ENCODE measurements around the gene TDRD7. TPM values are rescaled to one million over a fixed set of nuclear protein-coding genes. Genes with fewer than 3 reads are reported as not detected.

TDRD7 gene
- total RNA-seq, result 19.7 and 20.6 TPM in 2 replicates
- 21.6 TPM for total RNA-seq (2013)
- polyA plus RNA-seq, result 11.5 and 15.2 TPM in 2 replicates
- polyA minus RNA-seq, result 8.0 and 11.4 TPM in 2 replicates

- ChIA-PET CTCF (interaction anchor here (1.0 to 2.1 kb wide), 11 partner anchors 10 to 555 kb away, joined by 3 to 15 read pairs (median 4); partner anchors contain the start of genes NCBP1 and TSTD2), POLR2A (interaction anchor here (1.0 to 1.3 kb wide), 3 partner anchors 10 to 556 kb away, joined by 3 to 10 read pairs (median 3); partner anchors contain the start of genes NCBP1 and TSTD2)
- Histone ChIP-seq H3K4me2 (replicated peaks; ENCODE audit: low read depth, low read length, poor library complexity, severe bottlenecking) (peak within 1 kb of the TSS; percentile 89), H2AFZ (ENCODE audit: insufficient read depth, low read depth, low read length, poor library complexity, severe bottlenecking) (peak within 1 kb of the TSS; percentile 91), H3K36me3 (replicated peaks in 1 of 2; ENCODE audit: control extremely low read depth in 1 of 2, control insufficient read depth in 1 of 2, extremely low read depth in 1 of 2, insufficient read depth in 2 of 2, low read length in 1 of 2) (no peaks in the 10 kb centered on the region), H3K4me3 (ENCODE audit: control extremely low read depth in 1 of 5, extremely low read depth in 1 of 5, insufficient read depth in 1 of 5, low read depth in 2 of 5, low read length in 4 of 5) (peak within 1 kb of the TSS; percentile 57 to 92 (median 85)), H3K79me2 (ENCODE audit: control insufficient read depth, insufficient read depth, low read length) (peaks cover 35% of the 10 kb centered on the region), H3K27me3 (replicated peaks in 1 of 4; ENCODE audit: control extremely low read depth in 1 of 4, control insufficient read depth in 3 of 4, insufficient read depth in 4 of 4, low read length in 3 of 4) (peaks cover 0 to 3% (median 0%) of the 10 kb centered on the region in 4 experiments), H3K9ac (ENCODE audit: low read length) (peak within 1 kb of the TSS; percentile 95), H3K9me3 (ENCODE audit: control extremely low read depth in 1 of 3, control insufficient read depth in 2 of 3, insufficient read depth in 1 of 3, low read length in 2 of 3) (no peaks in the 10 kb centered on the region), H4K20me1 (ENCODE audit: control insufficient read depth, insufficient read depth, low read length, poor library complexity, severe bottlenecking) (peaks cover 16% of the 10 kb centered on the region), H3K27ac (ENCODE audit: low read length in 2 of 2) (peak within 1 kb of the TSS; percentile 61 to 79), H3K4me1 (ENCODE audit: control insufficient read depth in 2 of 2, insufficient read depth in 2 of 2, low read length in 2 of 2) (peaks cover 18% of the 10 kb centered on the region in 2 donors)
- peak; percentile 96 for DNase-seq
- intact Hi-C loops (cut with micrococcal nuclease), result loop anchor here (1.0 to 10.0 kb wide), 13 partner anchors 25 to 1537 kb away; partner anchors contain the start of genes ANP32B, ERCC6L2, NCBP1 and TBC1D2
- peaks cover 34% of the 10 kb centered on the region for H3K4me1 Mint-ChIP-seq
- peak within 1 kb of the TSS; percentile 82 for H3K27ac Mint-ChIP-seq
- H3K27me3 Mint-ChIP-seq, result peaks cover 10% of the 10 kb centered on the region
- under 1% methylated on average over 115 of the region's 115 CpGs for WGBS (ENCODE audit: insufficient coverage)
- H3K4me3 Mint-ChIP-seq, result peak within 1 kb of the TSS; percentile 77
- H3K9me3 Mint-ChIP-seq (ENCODE audit: insufficient read depth), result no peaks in the 10 kb centered on the region
- TF ChIP-seq EZH2 (IDR thresholded peaks at IDR 0.05; ENCODE audit: borderline replicate concordance, insufficient read depth, low read depth, low read length, poor library complexity, severe bottlenecking), result no peak
- TF ChIP-seq CTCF (IDR thresholded peaks at IDR 0.05), result peak; percentile 100
- peak; percentile 91 for ATAC-seq (ENCODE audit: low read depth)
Observed at GRCh38 chr9:97411789-97412625, at the start of gene TDRD7. Gene TDRD7, plus strand, starts transcription at chr9:97412096. Its CDS starts 16,370 bp downstream, at chr9:97428466.

Data from B cell (primary cell).